ENCODE measurements around the gene RPL28.
"Not testable (repeated sequence)": the region's sequence is repeated elsewhere in the genome, so short reads cannot be mapped to it uniquely, and the experiment has no call there.

Gene RPL28

GRCh38 chr19:55447421-55448174 lies 61.9 kb downstream of the RPL28 start:
- no peak for DNase-seq (ENCODE audit: low read depth in 2 of 2)

- DNase-seq (ENCODE audit: low read depth in 2 of 2): not testable (repeated sequence)
Observed at GRCh38 chr19:55448175-55448490, 62.4 kb downstream of the RPL28 start.

GRCh38 chr19:55449469-55449868 lies 63.7 kb downstream of the RPL28 start:
- DNase-seq (ENCODE audit: low read depth in 2 of 2): no peak

- DNase-seq (ENCODE audit: low read depth in 2 of 2): no peak
Observed at GRCh38 chr19:55451163-55451964, 65.6 kb downstream of the RPL28 start.

GRCh38 chr19:55451965-55452748 lies 66.4 kb downstream of the RPL28 start:
- no peak for DNase-seq (ENCODE audit: low read depth in 2 of 2)

All from activated CD4-positive, alpha-beta T cell treated with anti-CD3 and anti-CD28 coated beads for 24 hours (primary cell).